MCF 10A (cell line): ENCODE data around the gene AVL9. TPM values are rescaled to one million over a fixed set of nuclear protein-coding genes. Genes with fewer than 3 reads are reported as not detected.

Experiments
- BruUV-seq: library from RNA; stranded (reverse); fragments of 400-500 nt; replicated peaks from 2 replicates; lab custom pipeline; 2021; lab: Mats Ljungman, UMichigan
- CTCF ChIA-PET: fragments of 300-600 bp; sonication (Branson Sonifier 250); formaldehyde crosslinking; extraction: SDS; loops from one replicate; lab custom pipeline; 2021; ENCODE audit warnings: antibody characterized with exemption, inconsistent platforms; lab: Yijun Ruan, JAX
- POLR2A ChIA-PET: fragments of 300-600, 350-650 bp; sonication (Branson Sonifier 250); formaldehyde crosslinking; extraction: SDS; loops from one replicate; lab custom pipeline; 2020; ENCODE audit warnings: antibody characterized with exemption, inconsistent platforms; lab: Yijun Ruan, JAX
- DNase-seq: peaks from one replicate; pipeline ENCODE4 v3.0.0-alpha.2; 2018; ENCODE audit not compliant: unreplicated experiment
- H3K27ac Mint-ChIP-seq: one replicate; pipeline ENCODE4 v1.8.0; 2022; ENCODE audit warnings: mild to moderate bottlenecking, low read depth, mixed read lengths; ENCODE audit not compliant: unreplicated experiment
- H3K27me3 Mint-ChIP-seq: one replicate; pipeline ENCODE4 v1.8.0; 2022; ENCODE audit warnings: mixed read lengths; ENCODE audit not compliant: insufficient read depth, unreplicated experiment
- H3K36me3 Mint-ChIP-seq: one replicate; pipeline ENCODE4 v1.8.0; 2022; ENCODE audit warnings: mild to moderate bottlenecking, moderate library complexity, mixed read lengths; ENCODE audit not compliant: insufficient read depth, unreplicated experiment
- H3K4me1 Mint-ChIP-seq: one replicate; pipeline ENCODE4 v1.8.0; 2022; ENCODE audit warnings: mixed read lengths; ENCODE audit not compliant: insufficient read depth, unreplicated experiment
- H3K4me3 Mint-ChIP-seq: one replicate; pipeline ENCODE4 v1.8.0; 2022; ENCODE audit warnings: mild to moderate bottlenecking, moderate library complexity, mixed read lengths; ENCODE audit not compliant: unreplicated experiment
- H3K9me3 Mint-ChIP-seq: one replicate; pipeline ENCODE4 v1.8.0; 2022; ENCODE audit warnings: mixed read lengths; ENCODE audit not compliant: unreplicated experiment
- CTCF ChIP-seq: fragments of 200-600 bp; IDR thresholded peaks from one replicate; pipeline ENCODE4 v1.8.0; 2022; ENCODE audit warnings: antibody characterized with exemption, mild to moderate bottlenecking; ENCODE audit not compliant: unreplicated experiment
- intact Hi-C: fragments of 100-400 bp; cut with micrococcal nuclease; formaldehyde crosslinking; loops from 2 replicates; pipeline ENCODE4 v1.14.1; 2022
- total RNA-seq: library from RNA; stranded (reverse); gene quantifications from 2 replicates; pipeline ENCODE4 v1.2.3, GENCODE V29; 2022

The AVL9 gene
- total RNA-seq, 1 experiment from 2014 or later: 38.6 TPM

GRCh38 chr7:32501522-32501921, 6.2 kb downstream of the AVL9 start:
- intact Hi-C loops: no loop called here
- Mint-ChIP-seq H3K36me3 (peaks cover 19% of the 10 kb centered on the region), H3K4me3 (peak overlapping the region; percentile 7), H3K9me3 (no peaks in the 10 kb centered on the region), H3K27ac (peak overlapping the region; percentile 75), H3K27me3 (no peaks in the 10 kb centered on the region), H3K4me1 (peaks cover 30% of the 10 kb centered on the region)
- no TSS peak for BruUV-seq
- CTCF ChIA-PET: interaction anchor here (0.7 kb wide), 1 partner anchor 11 kb away, joined by 3 read pairs; the partner anchor contains the start of gene LSM5
- POLR2A ChIA-PET: interaction anchor here (0.8 to 1.1 kb wide), 2 partner anchors 11 to 30 kb away, joined by 3 read pairs; partner anchors contain the start of gene LSM5
- TF ChIP-seq CTCF: no peak
- no peak for DNase-seq

GRCh38 chr7:32502728-32503127, 7.4 kb downstream of the AVL9 start:
- Mint-ChIP-seq H3K4me3 (no peak overlapping the region), H3K9me3 (no peaks in the 10 kb centered on the region), H3K4me1 (peaks cover 37% of the 10 kb centered on the region), H3K36me3 (peaks cover 22% of the 10 kb centered on the region), H3K27me3 (no peaks in the 10 kb centered on the region), H3K27ac (no peak overlapping the region)
- BruUV-seq: no TSS peak
- no peak for TF ChIP-seq CTCF
- ChIA-PET POLR2A (interaction anchor here (0.7 kb wide), 1 partner anchor 25 kb away, joined by 3 read pairs; no protein-coding TSS in a partner anchor), CTCF (interaction anchor here (1.0 kb wide), 1 partner anchor 11 kb away, joined by 3 read pairs; no protein-coding TSS in a partner anchor)
- intact Hi-C loops: no loop called here
- DNase-seq: no peak

GRCh38 chr7:32506266-32507054, 11.2 kb downstream of the AVL9 start:
- no peaks in the 10 kb centered on the region for H3K27me3 Mint-ChIP-seq
- H3K9me3 Mint-ChIP-seq: no peaks in the 10 kb centered on the region
- intact Hi-C loops: no loop called here
- TSS peak; percentile 60 for BruUV-seq
- no peak for TF ChIP-seq CTCF
- peaks cover 21% of the 10 kb centered on the region for H3K36me3 Mint-ChIP-seq
- DNase-seq: peak; percentile 89
- H3K4me3 Mint-ChIP-seq: peak overlapping the region; percentile 72
- peaks cover 33% of the 10 kb centered on the region for H3K4me1 Mint-ChIP-seq
- ChIA-PET POLR2A (interaction anchor here (1.0 to 2.4 kb wide), 4 partner anchors 9 to 17 kb away, joined by 3 to 29 read pairs (median 6); partner anchors contain the start of genes AVL9 and LSM5), CTCF (interaction anchor here (0.5 to 0.8 kb wide), 2 partner anchors 15 to 47 kb away, joined by 3 read pairs; no protein-coding TSS in a partner anchor)
- peak overlapping the region; percentile 97 for H3K27ac Mint-ChIP-seq

GRCh38 chr7:32507414-32507813, 12.1 kb downstream of the AVL9 start:
- peak overlapping the region; percentile 52 for H3K4me3 Mint-ChIP-seq
- peak; percentile 37 for DNase-seq
- ChIA-PET POLR2A (interaction anchor here (2.4 kb wide), 1 partner anchor 11 kb away, joined by 29 read pairs; the partner anchor contains the start of gene AVL9), CTCF (no interaction called here)
- peaks cover 34% of the 10 kb centered on the region for H3K4me1 Mint-ChIP-seq
- no peak for TF ChIP-seq CTCF
- H3K27ac Mint-ChIP-seq: peak overlapping the region; percentile 64
- no TSS peak for BruUV-seq
- no peaks in the 10 kb centered on the region for H3K9me3 Mint-ChIP-seq
- H3K27me3 Mint-ChIP-seq: no peaks in the 10 kb centered on the region
- peaks cover 21% of the 10 kb centered on the region for H3K36me3 Mint-ChIP-seq
- intact Hi-C loops: no loop called here
